ENCODE results near the gene IL18BP.

Gene IL18BP

GRCh38 chr11:72010529-72011233 lies 12.0 kb downstream of the IL18BP start:
- in situ Hi-C loops (cut with MboI; ENCODE audit: low sequenced_read_pairs): no loop called here

GRCh38 chr11:72012091-72012630 lies 13.5 kb downstream of the IL18BP start:
- in situ Hi-C loops (cut with MboI; ENCODE audit: low sequenced_read_pairs): no loop called here

GRCh38 chr11:72012897-72013721 lies 14.4 kb downstream of the IL18BP start:
- in situ Hi-C loops (cut with MboI; ENCODE audit: low sequenced_read_pairs): no loop called here

GRCh38 chr11:72013765-72014711 lies 15.3 kb downstream of the IL18BP start:
- in situ Hi-C loops (cut with MboI; ENCODE audit: low sequenced_read_pairs): no loop called here

GRCh38 chr11:72014761-72015320 lies 16.1 kb downstream of the IL18BP start:
- in situ Hi-C loops (cut with MboI; ENCODE audit: low sequenced_read_pairs): no loop called here

GRCh38 chr11:72015511-72016061 lies 16.9 kb downstream of the IL18BP start:
- in situ Hi-C loops (cut with MboI; ENCODE audit: low sequenced_read_pairs): no loop called here

- in situ Hi-C loops (cut with MboI; ENCODE audit: low sequenced_read_pairs): no loop called here
Measured at GRCh38 chr11:72018171-72018570, 19.5 kb downstream of the IL18BP start.

GRCh38 chr11:72023335-72023734 lies 24.6 kb downstream of the IL18BP start:
- in situ Hi-C loops (cut with MboI; ENCODE audit: low sequenced_read_pairs): no loop called here

- in situ Hi-C loops (cut with MboI; ENCODE audit: low sequenced_read_pairs): no loop called here
Measured at GRCh38 chr11:72024069-72024754, 25.5 kb downstream of the IL18BP start.

- in situ Hi-C loops (cut with MboI; ENCODE audit: low sequenced_read_pairs): loop anchor here (25.0 kb wide), 1 partner anchor 411 kb away; the partner anchor contains the start of gene CLPB
Measured at GRCh38 chr11:72026090-72026489, 27.4 kb downstream of the IL18BP start.

- in situ Hi-C loops (cut with MboI; ENCODE audit: low sequenced_read_pairs): loop anchor here (25.0 kb wide), 1 partner anchor 407 kb away; the partner anchor contains the start of gene CLPB
Measured at GRCh38 chr11:72030472-72031045, 31.9 kb downstream of the IL18BP start.

- in situ Hi-C loops (cut with MboI; ENCODE audit: low sequenced_read_pairs): loop anchor here (25.0 kb wide), 1 partner anchor 401 kb away; the partner anchor contains the start of gene CLPB
Measured at GRCh38 chr11:72036687-72037086, 38.0 kb downstream of the IL18BP start.

- in situ Hi-C loops (cut with MboI; ENCODE audit: low sequenced_read_pairs): loop anchor here (25.0 kb wide), 1 partner anchor 400 kb away; the partner anchor contains the start of gene CLPB
Measured at GRCh38 chr11:72037554-72038311, 39.0 kb downstream of the IL18BP start.

GRCh38 chr11:72038491-72038890 lies 39.8 kb downstream of the IL18BP start:
- in situ Hi-C loops (cut with MboI; ENCODE audit: low sequenced_read_pairs): loop anchor here (25.0 kb wide), 1 partner anchor 399 kb away; the partner anchor contains the start of gene CLPB

GRCh38 chr11:72039031-72039855 lies 40.5 kb downstream of the IL18BP start:
- in situ Hi-C loops (cut with MboI; ENCODE audit: low sequenced_read_pairs): loop anchor here (25.0 kb wide), 1 partner anchor 398 kb away; the partner anchor contains the start of gene CLPB

GRCh38 chr11:72039856-72040401 lies 41.2 kb downstream of the IL18BP start:
- in situ Hi-C loops (cut with MboI; ENCODE audit: low sequenced_read_pairs): loop anchor here (25.0 kb wide), 1 partner anchor 397 kb away; the partner anchor contains the start of gene CLPB
